ENCODE measurements around the gene PLEKHA1.

The PLEKHA1 gene

DNA sequence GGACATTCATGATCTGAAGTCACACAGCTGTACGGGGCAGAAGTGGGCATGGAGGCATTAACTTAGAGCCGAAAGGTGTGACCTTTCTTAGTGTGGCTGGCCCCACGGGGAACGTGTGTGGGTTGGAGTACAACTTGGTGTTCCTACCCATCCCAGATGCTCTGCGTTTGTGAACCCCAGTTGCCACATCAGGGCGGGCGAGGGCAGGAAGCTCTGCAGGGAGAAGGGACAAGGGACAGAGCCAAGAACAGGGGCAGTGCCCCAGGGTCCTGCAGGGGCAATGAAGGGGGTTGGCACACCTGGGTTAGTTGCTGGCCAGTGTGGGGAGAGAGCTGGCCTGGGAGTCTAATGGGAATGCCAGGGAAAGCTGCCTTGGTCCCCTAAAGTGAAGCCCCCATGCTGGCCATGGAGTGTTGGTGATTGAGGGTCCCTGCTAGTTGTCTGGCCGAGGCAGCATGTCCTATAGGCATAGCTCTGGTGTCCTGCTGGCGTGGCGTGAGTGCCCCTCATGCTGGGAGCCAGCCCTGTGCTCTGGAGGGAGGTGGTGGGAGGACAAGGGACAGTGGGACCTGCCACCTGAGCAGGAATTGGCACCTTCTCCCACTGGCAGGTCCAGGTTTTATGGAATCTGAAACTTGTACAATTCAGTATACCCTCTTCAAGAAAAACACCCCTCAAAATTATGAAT, 105.8 kb downstream of the PLEKHA1 start:
- TF ChIP-seq, protein P1, sequence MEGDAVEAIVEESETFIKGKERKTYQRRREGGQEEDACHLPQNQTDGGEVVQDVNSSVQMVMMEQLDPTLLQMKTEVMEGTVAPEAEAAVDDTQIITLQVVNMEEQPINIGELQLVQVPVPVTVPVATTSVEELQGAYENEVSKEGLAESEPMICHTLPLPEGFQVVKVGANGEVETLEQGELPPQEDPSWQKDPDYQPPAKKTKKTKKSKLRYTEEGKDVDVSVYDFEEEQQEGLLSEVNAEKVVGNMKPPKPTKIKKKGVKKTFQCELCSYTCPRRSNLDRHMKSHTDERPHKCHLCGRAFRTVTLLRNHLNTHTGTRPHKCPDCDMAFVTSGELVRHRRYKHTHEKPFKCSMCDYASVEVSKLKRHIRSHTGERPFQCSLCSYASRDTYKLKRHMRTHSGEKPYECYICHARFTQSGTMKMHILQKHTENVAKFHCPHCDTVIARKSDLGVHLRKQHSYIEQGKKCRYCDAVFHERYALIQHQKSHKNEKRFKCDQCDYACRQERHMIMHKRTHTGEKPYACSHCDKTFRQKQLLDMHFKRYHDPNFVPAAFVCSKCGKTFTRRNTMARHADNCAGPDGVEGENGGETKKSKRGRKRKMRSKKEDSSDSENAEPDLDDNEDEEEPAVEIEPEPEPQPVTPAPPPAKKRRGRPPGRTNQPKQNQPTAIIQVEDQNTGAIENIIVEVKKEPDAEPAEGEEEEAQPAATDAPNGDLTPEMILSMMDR (conservative IDR thresholded peaks at IDR 0.05; ENCODE audit: low read depth, low read length): no peak
- DNase-seq (ENCODE audit: low read depth): no peak
- H3K4me3 ChIP-seq (ENCODE audit: low read length): no peak overlapping the region

DNA sequence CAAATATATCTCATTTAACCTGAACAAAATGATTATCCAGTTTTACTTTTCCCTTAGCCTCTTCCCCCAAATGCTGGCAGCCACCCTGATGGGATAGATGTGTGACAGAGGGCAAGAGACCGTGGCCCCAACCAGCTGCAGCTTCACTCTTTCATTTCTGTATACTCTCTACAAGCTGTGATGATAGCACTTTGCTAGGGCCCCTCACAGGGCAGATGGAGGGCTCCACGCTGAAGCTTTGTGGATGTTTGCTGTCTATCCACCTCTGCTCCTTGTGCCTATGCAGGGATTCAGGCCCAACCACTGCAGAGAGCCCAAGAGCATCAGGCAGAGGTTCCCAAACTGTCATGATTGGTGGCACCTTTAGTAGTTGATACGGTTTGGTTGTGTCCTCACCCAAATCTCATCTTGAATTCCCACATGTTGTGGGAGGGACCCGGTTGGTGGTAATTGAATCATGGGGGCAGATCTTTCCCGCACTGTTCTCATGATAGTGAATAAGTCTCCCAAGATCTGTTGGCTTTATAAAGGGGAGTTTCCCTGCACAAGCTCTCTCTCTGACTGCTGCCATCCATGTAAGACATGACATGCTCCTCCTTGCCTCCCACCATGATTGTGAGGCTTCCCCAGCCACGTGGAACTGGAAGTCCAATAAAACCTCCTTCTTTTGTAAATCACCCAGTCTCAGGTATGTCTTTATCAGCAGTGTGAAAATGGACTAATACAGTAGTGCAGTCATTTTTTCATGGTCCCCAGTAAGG, 107.0 kb downstream of the PLEKHA1 start:
- DNase-seq (ENCODE audit: low read depth): no peak
- TF ChIP-seq, protein P1 (conservative IDR thresholded peaks at IDR 0.05; ENCODE audit: low read depth, low read length): no peak
- no peak overlapping the region for H3K4me3 ChIP-seq (ENCODE audit: low read length)
